ENCODE data around the gene TMEM163.

TMEM163 gene

GRCh38 chr2:134609924-134610513 lies 108.8 kb downstream of the TMEM163 start:
- TF ChIP-seq CTCF (conservative IDR thresholded peaks at IDR 0.05; ENCODE audit: low read depth): no peak
- CTCF ChIA-PET: no interaction called here
- no peak for DNase-seq (ENCODE audit: low spot score)
- H3K27ac ChIP-seq: no peak overlapping the region
- POLR2A ChIA-PET (ENCODE audit: low non-redundant PET): no interaction called here

GRCh38 chr2:134603966-134604365 lies 114.8 kb downstream of the TMEM163 start:
- DNase-seq (ENCODE audit: low spot score): no peak
- no peak overlapping the region for H3K27ac ChIP-seq
- POLR2A ChIA-PET (ENCODE audit: low non-redundant PET): no interaction called here
- CTCF ChIA-PET: interaction anchor here (0.7 kb wide), 1 partner anchor 12 kb away, joined by 3 read pairs; no protein-coding TSS in a partner anchor
- no peak for TF ChIP-seq CTCF (conservative IDR thresholded peaks at IDR 0.05; ENCODE audit: low read depth)

GRCh38 chr2:134602666-134603065 lies 116.1 kb downstream of the TMEM163 start:
- H3K27ac ChIP-seq: no peak overlapping the region
- no peak for TF ChIP-seq CTCF (conservative IDR thresholded peaks at IDR 0.05; ENCODE audit: low read depth)
- POLR2A ChIA-PET (ENCODE audit: low non-redundant PET): no interaction called here
- CTCF ChIA-PET: no interaction called here
- no peak for DNase-seq (ENCODE audit: low spot score)

GRCh38 chr2:134601264-134601663 lies 117.5 kb downstream of the TMEM163 start:
- TF ChIP-seq CTCF (conservative IDR thresholded peaks at IDR 0.05; ENCODE audit: low read depth): no peak
- no peak for DNase-seq (ENCODE audit: low spot score)
- POLR2A ChIA-PET (ENCODE audit: low non-redundant PET): no interaction called here
- H3K27ac ChIP-seq: no peak overlapping the region
- CTCF ChIA-PET: no interaction called here

- H3K27ac ChIP-seq: no peak overlapping the region
- ChIA-PET CTCF (no interaction called here), POLR2A (ENCODE audit: low non-redundant PET) (no interaction called here)
Measured at GRCh38 chr2:134600208-134600607, 118.6 kb downstream of the TMEM163 start.

GRCh38 chr2:134599236-134599635 lies 119.6 kb downstream of the TMEM163 start:
- POLR2A ChIA-PET (ENCODE audit: low non-redundant PET): no interaction called here
- no peak for TF ChIP-seq CTCF (conservative IDR thresholded peaks at IDR 0.05; ENCODE audit: low read depth)
- DNase-seq (ENCODE audit: low spot score): no peak
- no peak overlapping the region for H3K27ac ChIP-seq
- CTCF ChIA-PET: interaction anchor here (0.6 kb wide), 1 partner anchor 31 kb away, joined by 3 read pairs; no protein-coding TSS in a partner anchor

More at GRCh38 chr2:134600208-134600607, 118.6 kb downstream of the TMEM163 start:
- no peak for DNase-seq (ENCODE audit: low spot score)
- TF ChIP-seq CTCF (conservative IDR thresholded peaks at IDR 0.05; ENCODE audit: low read depth): no peak

All from RWPE1 (cell line).